ENCODE results near the gene FOSL2.

GRCh38 chr2:28399289-28399688, 6.6 kb downstream of the FOSL2 start:
- no peak for TF ChIP-seq CTCF (IDR thresholded peaks at IDR 0.05)
- no peak for TF ChIP-seq POLR2A (IDR thresholded peaks at IDR 0.05)

All from Peyer's patch (tissue), 4 donors.